Muscle of arm (tissue), 12 donors: Measurements from ENCODE around the gene CLMN. TPM values are rescaled to one million over a fixed set of nuclear protein-coding genes. Genes with fewer than 3 reads are reported as not detected.
"Not testable (repeated sequence)": the region's sequence is repeated elsewhere in the genome, so short reads cannot be mapped to it uniquely, and the experiment has no call there.

Experiments used
- DNase-seq: peaks from one replicate; pipeline ENCODE4 v3.0.0-alpha.2; 2013
- polyA plus RNA-seq, 12 donors: library from polyadenylated mRNA; unstranded; fragments of 120-200 nt; gene quantifications; one replicate each; pipeline ENCODE4 v1.2.1, GENCODE V29; 2013; ENCODE audit not compliant: insufficient read length in 12 of 12

The CLMN gene
- polyA plus RNA-seq, 12 donors = 2.5 to 21.6 (median 3.5) TPM; not detected in 1

- DNase-seq = no peak
Measured at GRCh38 chr14:95287176-95287754, 32.4 kb downstream of the CLMN start.

GRCh38 chr14:95286645-95287044, 33.1 kb downstream of the CLMN start:
- DNase-seq = no peak

GRCh38 chr14:95285566-95285965, 34.1 kb downstream of the CLMN start:
- no peak for DNase-seq

GRCh38 chr14:95283802-95284201, 35.9 kb downstream of the CLMN start:
- DNase-seq = not testable (repeated sequence)

GRCh38 chr14:95282986-95283380, 36.7 kb downstream of the CLMN start:
- DNase-seq = not testable (repeated sequence)

GRCh38 chr14:95282354-95282985, 37.2 kb downstream of the CLMN start:
- no peak for DNase-seq

- no peak for DNase-seq
Measured at GRCh38 chr14:95281560-95282176, 38.0 kb downstream of the CLMN start.

GRCh38 chr14:95275494-95275893, 44.2 kb downstream of the CLMN start:
- DNase-seq = no peak

GRCh38 chr14:95274874-95275273, 44.8 kb downstream of the CLMN start:
- no peak for DNase-seq

- DNase-seq = no peak
Measured at GRCh38 chr14:95274279-95274678, 45.4 kb downstream of the CLMN start.

- DNase-seq = no peak
Measured at GRCh38 chr14:95273001-95273978, 46.4 kb downstream of the CLMN start.

GRCh38 chr14:95272057-95272456, 47.7 kb downstream of the CLMN start:
- no peak for DNase-seq

- no peak for DNase-seq
Measured at GRCh38 chr14:95270203-95270602, 49.5 kb downstream of the CLMN start.

- no peak for DNase-seq
Measured at GRCh38 chr14:95269493-95269892, 50.2 kb downstream of the CLMN start.

GRCh38 chr14:95268350-95268749, 51.4 kb downstream of the CLMN start:
- no peak for DNase-seq

- DNase-seq = no peak
Measured at GRCh38 chr14:95267306-95267705, 52.4 kb downstream of the CLMN start.

- DNase-seq = no peak
Measured at GRCh38 chr14:95265106-95266094, 54.3 kb downstream of the CLMN start.

GRCh38 chr14:95264271-95264973, 55.3 kb downstream of the CLMN start:
- DNase-seq = no peak

GRCh38 chr14:95263527-95264231, 56.0 kb downstream of the CLMN start:
- no peak for DNase-seq

GRCh38 chr14:95262511-95262891, 57.2 kb downstream of the CLMN start:
- DNase-seq = no peak
